Measurements from ENCODE around the gene TPP1. TPM values are rescaled to one million over a fixed set of nuclear protein-coding genes. Genes with fewer than 3 reads are reported as not detected.
A peak's percentile ranks its signal among the peaks of the same experiment; 100 is the strongest.

The TPP1 gene
- total and polyA plus RNA-seq, 9 of the 15 experiments (the other 6 are each of a cell fraction or from before 2014, with no cell fraction given): 7.5 to 75.8 (median 15.7) TPM

- TF ChIP-seq NFYB (IDR thresholded peaks at IDR 0.05; ENCODE audit: extremely low read depth, insufficient read length) (no peak), POLR3A (IDR thresholded peaks at IDR 0.05; ENCODE audit: borderline replicate concordance, extremely low read depth, insufficient read depth, insufficient read length) (no peak), SAFB (IDR thresholded peaks at IDR 0.05; ENCODE audit: borderline replicate concordance, low read depth, low read length) (0 out of 2 replicates have a peak, but pooled peaks have one; percentile 26), ZC3H4 (CRISPR knock-in tag; IDR thresholded peaks at IDR 0.05; ENCODE audit: borderline replicate concordance) (no peak; the same call in 1 of the 2 replicates), ADNP (tag; IDR thresholded peaks at IDR 0.05) (no peak), ERF (CRISPR knock-in tag; IDR thresholded peaks at IDR 0.05) (no peak), ELF1 (tag; IDR thresholded peaks at IDR 0.05) (peak; percentile 94), ZNF263 (CRISPR knock-in tag; IDR thresholded peaks at IDR 0.05; ENCODE audit: borderline replicate concordance) (no peak), CXXC5 (CRISPR knock-in tag; IDR thresholded peaks at IDR 0.05) (peak; percentile 91), STAT5B (CRISPR knock-in tag; IDR thresholded peaks at IDR 0.05) (no peak), NFATC3 (IDR thresholded peaks at IDR 0.05) (no peak), NEUROD1 (IDR thresholded peaks at IDR 0.05; ENCODE audit: borderline replicate concordance, low read depth, low read length, partially characterized antibody) (peak; percentile 86), ZNF584 (CRISPR knock-in tag; IDR thresholded peaks at IDR 0.05; ENCODE audit: low read depth) (no peak), CTBP1 (IDR thresholded peaks at IDR 0.05; ENCODE audit: borderline replicate concordance) (peak; percentile 78), NFRKB (IDR thresholded peaks at IDR 0.05; ENCODE audit: low read depth) (peak; percentile 35; the same call in 1 of the 2 replicates), WHSC1 (IDR thresholded peaks at IDR 0.05; ENCODE audit: low read length) (no peak), HDGF (IDR thresholded peaks at IDR 0.05) (no peak), ZNF347 (CRISPR knock-in tag; IDR thresholded peaks at IDR 0.05; ENCODE audit: low read depth) (no peak), XRCC5 (IDR thresholded peaks at IDR 0.05; ENCODE audit: low read depth, low read length) (no peak), ZNF133 (CRISPR knock-in tag; IDR thresholded peaks at IDR 0.05) (no peak), BRD4 (IDR thresholded peaks at IDR 0.05) (peak; percentile 40; the same call in 1 of the 2 replicates), TAF1 (IDR thresholded peaks at IDR 0.05; ENCODE audit: control insufficient read depth, extremely low read depth, insufficient read depth, low read length, severe bottlenecking) (peak; percentile 95), CBX1 (IDR thresholded peaks at IDR 0.05; ENCODE audit: low read depth) (peak; percentile 86), U2AF2 (optimal IDR thresholded peaks at IDR 0.05; ENCODE audit: low read depth, low read length) (no peak), CREM (IDR thresholded peaks at IDR 0.05; ENCODE audit: low read depth) (peak; percentile 87)
- TF ChIP-seq, protein P1, sequence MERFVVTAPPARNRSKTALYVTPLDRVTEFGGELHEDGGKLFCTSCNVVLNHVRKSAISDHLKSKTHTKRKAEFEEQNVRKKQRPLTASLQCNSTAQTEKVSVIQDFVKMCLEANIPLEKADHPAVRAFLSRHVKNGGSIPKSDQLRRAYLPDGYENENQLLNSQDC (CRISPR knock-in tag; IDR thresholded peaks at IDR 0.05): no peak
- TF ChIP-seq, protein P2, sequence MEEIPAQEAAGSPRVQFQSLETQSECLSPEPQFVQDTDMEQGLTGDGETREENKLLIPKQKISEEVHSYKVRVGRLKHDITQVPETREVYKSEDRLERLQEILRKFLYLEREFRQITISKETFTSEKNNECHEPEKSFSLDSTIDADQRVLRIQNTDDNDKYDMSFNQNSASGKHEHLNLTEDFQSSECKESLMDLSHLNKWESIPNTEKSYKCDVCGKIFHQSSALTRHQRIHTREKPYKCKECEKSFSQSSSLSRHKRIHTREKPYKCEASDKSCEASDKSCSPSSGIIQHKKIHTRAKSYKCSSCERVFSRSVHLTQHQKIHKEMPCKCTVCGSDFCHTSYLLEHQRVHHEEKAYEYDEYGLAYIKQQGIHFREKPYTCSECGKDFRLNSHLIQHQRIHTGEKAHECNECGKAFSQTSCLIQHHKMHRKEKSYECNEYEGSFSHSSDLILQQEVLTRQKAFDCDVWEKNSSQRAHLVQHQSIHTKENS (CRISPR knock-in tag; IDR thresholded peaks at IDR 0.05): no peak
- TF ChIP-seq, protein P3, sequence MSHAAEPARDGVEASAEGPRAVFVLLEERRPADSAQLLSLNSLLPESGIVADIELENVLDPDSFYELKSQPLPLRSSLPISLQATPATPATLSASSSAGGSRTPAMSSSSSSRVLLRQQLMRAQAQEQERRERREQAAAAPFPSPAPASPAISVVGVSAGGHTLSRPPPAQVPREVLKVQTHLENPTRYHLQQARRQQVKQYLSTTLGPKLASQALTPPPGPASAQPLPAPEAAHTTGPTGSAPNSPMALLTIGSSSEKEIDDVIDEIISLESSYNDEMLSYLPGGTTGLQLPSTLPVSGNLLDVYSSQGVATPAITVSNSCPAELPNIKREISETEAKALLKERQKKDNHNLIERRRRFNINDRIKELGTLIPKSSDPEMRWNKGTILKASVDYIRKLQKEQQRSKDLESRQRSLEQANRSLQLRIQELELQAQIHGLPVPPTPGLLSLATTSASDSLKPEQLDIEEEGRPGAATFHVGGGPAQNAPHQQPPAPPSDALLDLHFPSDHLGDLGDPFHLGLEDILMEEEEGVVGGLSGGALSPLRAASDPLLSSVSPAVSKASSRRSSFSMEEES (CRISPR knock-in tag; IDR thresholded peaks at IDR 0.05): no peak
Observed at GRCh38 chr11:6603287-6604080, 15.7 kb downstream of the TPP1 start, which contains the start of the genes ILK and RRP8 (continued).

Data from K562 (cell line).